Measurements from ENCODE around the gene SDK2. TPM values are rescaled to one million over a fixed set of nuclear protein-coding genes. Genes with fewer than 3 reads are reported as not detected.

The SDK2 gene
- total RNA-seq, 2 experiments from 2014 or later = 0.09 to 3.7 TPM

GRCh38 chr17:73623247-73623646 lies 21.0 kb downstream of the SDK2 start:
- CTCF ChIA-PET = no interaction called here
- Mint-ChIP-seq H3K27me3 (peaks cover 19% of the 10 kb centered on the region), H3K9me3 (ENCODE audit: low read depth) (peaks cover 2% of the 10 kb centered on the region)

GRCh38 chr17:73622381-73622780 lies 21.9 kb downstream of the SDK2 start:
- peaks cover 2% of the 10 kb centered on the region for H3K36me3 Mint-ChIP-seq
- CTCF ChIA-PET = no interaction called here
- ATAC-seq = no peak
- H3K9me3 Mint-ChIP-seq (ENCODE audit: low read depth) = peaks cover 2% of the 10 kb centered on the region
- no peak overlapping the region for H3K27ac Mint-ChIP-seq
- H3K4me1 Mint-ChIP-seq = no peaks in the 10 kb centered on the region
- H3K4me3 Mint-ChIP-seq = no peak overlapping the region
- DNase-seq = no peak
- peaks cover 19% of the 10 kb centered on the region for H3K27me3 Mint-ChIP-seq

More at GRCh38 chr17:73623247-73623646, 21.0 kb downstream of the SDK2 start:
- DNase-seq (no peak), ATAC-seq (no peak)
- H3K36me3 Mint-ChIP-seq = peaks cover 2% of the 10 kb centered on the region
- H3K4me3 Mint-ChIP-seq = no peak overlapping the region
- H3K4me1 Mint-ChIP-seq = no peaks in the 10 kb centered on the region
- H3K27ac Mint-ChIP-seq = no peak overlapping the region

DNA sequence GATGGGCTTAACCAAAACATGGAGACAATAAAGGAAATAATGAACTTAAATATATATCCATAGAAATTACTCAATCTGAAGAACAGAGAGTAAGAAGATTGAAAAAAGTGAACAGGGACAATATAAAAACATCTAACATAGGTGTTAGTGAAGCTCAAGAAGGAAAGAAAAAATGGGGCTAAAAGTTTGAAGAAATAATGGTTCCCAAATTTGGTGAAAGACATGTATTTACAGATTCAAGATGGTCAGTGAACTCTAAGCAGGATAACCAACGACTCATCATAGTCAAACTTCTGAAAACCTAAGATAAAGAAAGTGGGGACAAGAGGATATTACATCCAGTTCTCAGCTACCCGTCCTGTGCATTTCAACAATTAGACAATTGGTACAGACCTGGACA lies 22.6 kb downstream of the SDK2 start:
- ATAC-seq (no peak), DNase-seq (no peak)
- H3K36me3 Mint-ChIP-seq = peaks cover 2% of the 10 kb centered on the region
- H3K27ac Mint-ChIP-seq = no peak overlapping the region
- H3K9me3 Mint-ChIP-seq (ENCODE audit: low read depth) = peaks cover 2% of the 10 kb centered on the region
- H3K4me1 Mint-ChIP-seq = no peaks in the 10 kb centered on the region
- no peak overlapping the region for H3K4me3 Mint-ChIP-seq
- CTCF ChIA-PET = interaction anchor here (1.1 kb wide), 1 partner anchor 26 kb away, joined by 5 read pairs; no protein-coding TSS in a partner anchor
- peaks cover 19% of the 10 kb centered on the region for H3K27me3 Mint-ChIP-seq

GRCh38 chr17:73620414-73620813 lies 23.8 kb downstream of the SDK2 start:
- no peak for ATAC-seq
- Mint-ChIP-seq H3K4me3 (no peak overlapping the region), H3K27me3 (peaks cover 19% of the 10 kb centered on the region), H3K4me1 (no peaks in the 10 kb centered on the region), H3K36me3 (peaks cover 2% of the 10 kb centered on the region), H3K9me3 (ENCODE audit: low read depth) (peaks cover 2% of the 10 kb centered on the region), H3K27ac (no peak overlapping the region)
- CTCF ChIA-PET = interaction anchor here (1.1 kb wide), 1 partner anchor 35 kb away, joined by 3 read pairs; no protein-coding TSS in a partner anchor
- no peak for DNase-seq

DNA sequence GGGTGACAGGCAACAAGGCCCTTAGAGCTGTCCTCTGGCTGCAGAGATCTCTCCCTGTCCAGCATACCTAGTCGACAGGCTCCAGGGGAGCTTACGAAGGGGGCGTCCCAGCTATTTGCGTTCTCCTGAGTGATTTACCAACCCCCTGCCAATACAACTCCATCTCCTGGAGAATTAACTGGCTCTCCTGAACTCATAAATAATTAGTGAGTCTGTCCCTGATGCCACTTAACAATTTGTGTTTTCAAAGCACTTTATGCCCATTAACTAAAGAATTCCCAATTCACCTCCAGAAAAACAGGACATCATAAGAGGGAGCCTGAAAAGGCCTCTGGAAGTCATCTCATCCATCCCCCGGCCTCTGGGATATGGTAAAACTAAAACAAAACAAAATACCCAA lies 26.7 kb downstream of the SDK2 start:
- CTCF ChIA-PET = no interaction called here
- ATAC-seq (no peak), DNase-seq (no peak)
- Mint-ChIP-seq H3K36me3 (peaks cover 2% of the 10 kb centered on the region), H3K9me3 (ENCODE audit: low read depth) (peaks cover 2% of the 10 kb centered on the region), H3K27me3 (peaks cover 16% of the 10 kb centered on the region), H3K27ac (no peak overlapping the region), H3K4me1 (no peaks in the 10 kb centered on the region), H3K4me3 (no peak overlapping the region)

DNA sequence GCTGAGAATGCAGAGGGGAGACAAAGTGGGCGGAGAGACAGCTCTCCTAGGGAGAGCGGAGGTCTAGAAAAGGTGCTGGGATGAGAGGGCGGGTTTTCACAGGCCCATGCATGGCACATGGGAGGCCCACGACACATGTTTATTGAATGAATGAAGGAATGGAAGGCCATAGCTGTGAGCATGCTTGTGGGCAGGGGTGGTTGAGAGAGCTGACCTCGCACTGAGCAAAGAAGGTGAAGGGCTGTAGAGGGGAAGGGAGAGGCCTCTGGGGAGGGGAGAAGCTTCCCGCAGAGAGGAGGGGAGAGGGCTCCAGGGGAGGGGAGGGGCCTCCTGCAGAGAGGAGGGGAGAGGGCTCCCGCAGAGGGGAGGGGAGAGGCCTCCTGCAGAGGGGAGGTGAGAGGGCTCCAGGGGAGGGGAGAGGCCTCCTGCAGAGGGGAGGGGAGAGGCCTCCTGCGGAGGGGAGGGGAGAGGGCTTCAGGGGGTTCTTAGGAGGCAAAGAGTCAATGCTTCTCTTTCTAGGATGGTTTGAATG lies 27.3 kb downstream of the SDK2 start:
- Mint-ChIP-seq H3K4me1 (no peaks in the 10 kb centered on the region), H3K9me3 (ENCODE audit: low read depth) (peaks cover 2% of the 10 kb centered on the region), H3K4me3 (no peak overlapping the region), H3K36me3 (peaks cover 2% of the 10 kb centered on the region), H3K27ac (no peak overlapping the region), H3K27me3 (peaks cover 16% of the 10 kb centered on the region)
- ATAC-seq (no peak), DNase-seq (no peak)
- CTCF ChIA-PET = no interaction called here

DNA sequence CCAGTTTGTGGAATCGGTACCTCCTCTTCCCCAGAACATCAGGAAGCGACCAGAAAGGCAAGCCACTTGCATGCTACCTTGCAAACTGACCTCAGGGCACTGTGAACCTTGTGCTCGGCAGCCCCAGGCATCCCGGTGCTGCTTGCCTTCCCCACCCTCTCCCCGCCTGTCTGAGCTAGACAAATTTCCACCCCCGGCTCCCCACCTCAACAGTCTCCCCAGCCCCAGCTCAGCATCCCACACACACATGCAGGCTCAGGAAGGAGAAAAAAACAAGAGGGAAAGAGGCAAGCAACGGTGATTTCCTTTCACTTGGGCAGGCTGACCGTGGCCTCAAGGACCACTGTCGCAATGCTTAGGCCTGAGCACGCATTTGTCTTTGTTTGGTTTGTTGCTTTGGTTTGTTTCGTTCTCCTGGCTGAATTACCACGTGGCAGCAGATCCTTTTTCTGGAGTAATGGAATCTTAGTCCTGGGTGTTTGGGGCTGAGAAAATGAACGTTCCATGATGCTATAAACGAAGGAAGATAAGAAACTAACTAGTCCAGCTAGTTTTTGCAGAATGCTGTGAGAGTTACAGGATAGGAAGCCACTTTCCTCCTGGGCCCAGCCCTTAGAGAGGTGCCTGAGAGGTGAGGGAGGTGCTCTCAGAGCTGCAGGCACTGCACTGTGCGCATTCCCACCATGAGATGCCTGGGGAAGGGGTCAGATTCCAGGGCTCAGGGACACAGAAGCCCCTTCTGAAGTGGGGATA lies 27.9 kb downstream of the SDK2 start:
- H3K9me3 Mint-ChIP-seq (ENCODE audit: low read depth) = peaks cover 2% of the 10 kb centered on the region
- DNase-seq (no peak), ATAC-seq (no peak)
- peaks cover 2% of the 10 kb centered on the region for H3K36me3 Mint-ChIP-seq
- H3K4me3 Mint-ChIP-seq = no peak overlapping the region
- no peaks in the 10 kb centered on the region for H3K4me1 Mint-ChIP-seq
- CTCF ChIA-PET = no interaction called here
- peaks cover 16% of the 10 kb centered on the region for H3K27me3 Mint-ChIP-seq
- no peak overlapping the region for H3K27ac Mint-ChIP-seq

DNA sequence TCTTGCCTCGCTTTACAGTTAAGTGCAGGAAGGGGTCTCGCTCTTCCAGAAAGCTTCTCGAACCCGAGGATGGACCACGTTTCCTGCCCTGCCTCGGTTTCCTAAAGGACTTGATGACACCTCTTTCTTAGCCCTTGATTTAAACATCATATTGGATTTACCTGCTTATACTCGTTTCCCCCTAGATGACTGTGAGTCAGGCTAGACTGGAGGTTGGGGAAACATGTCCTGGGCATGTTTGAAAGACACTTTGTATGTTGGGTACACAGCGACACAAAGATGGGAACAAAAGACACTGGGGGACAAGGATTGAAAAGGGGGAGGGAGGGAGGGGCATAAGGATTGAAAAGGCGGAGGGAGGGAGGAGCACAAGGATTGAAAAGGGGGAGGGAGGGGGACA lies 30.0 kb downstream of the SDK2 start:
- CTCF ChIA-PET = interaction anchor here (1.2 kb wide), 1 partner anchor 30 kb away, joined by 3 read pairs; the partner anchor contains the start of gene SDK2
- no peak for DNase-seq
- ATAC-seq = no peak
- H3K4me3 Mint-ChIP-seq = no peak overlapping the region
- peaks cover 2% of the 10 kb centered on the region for H3K36me3 Mint-ChIP-seq
- peaks cover 7% of the 10 kb centered on the region for H3K27me3 Mint-ChIP-seq
- H3K9me3 Mint-ChIP-seq (ENCODE audit: low read depth) = peaks cover under 1% of the 10 kb centered on the region
- no peak overlapping the region for H3K27ac Mint-ChIP-seq
- H3K4me1 Mint-ChIP-seq = no peaks in the 10 kb centered on the region

DNA sequence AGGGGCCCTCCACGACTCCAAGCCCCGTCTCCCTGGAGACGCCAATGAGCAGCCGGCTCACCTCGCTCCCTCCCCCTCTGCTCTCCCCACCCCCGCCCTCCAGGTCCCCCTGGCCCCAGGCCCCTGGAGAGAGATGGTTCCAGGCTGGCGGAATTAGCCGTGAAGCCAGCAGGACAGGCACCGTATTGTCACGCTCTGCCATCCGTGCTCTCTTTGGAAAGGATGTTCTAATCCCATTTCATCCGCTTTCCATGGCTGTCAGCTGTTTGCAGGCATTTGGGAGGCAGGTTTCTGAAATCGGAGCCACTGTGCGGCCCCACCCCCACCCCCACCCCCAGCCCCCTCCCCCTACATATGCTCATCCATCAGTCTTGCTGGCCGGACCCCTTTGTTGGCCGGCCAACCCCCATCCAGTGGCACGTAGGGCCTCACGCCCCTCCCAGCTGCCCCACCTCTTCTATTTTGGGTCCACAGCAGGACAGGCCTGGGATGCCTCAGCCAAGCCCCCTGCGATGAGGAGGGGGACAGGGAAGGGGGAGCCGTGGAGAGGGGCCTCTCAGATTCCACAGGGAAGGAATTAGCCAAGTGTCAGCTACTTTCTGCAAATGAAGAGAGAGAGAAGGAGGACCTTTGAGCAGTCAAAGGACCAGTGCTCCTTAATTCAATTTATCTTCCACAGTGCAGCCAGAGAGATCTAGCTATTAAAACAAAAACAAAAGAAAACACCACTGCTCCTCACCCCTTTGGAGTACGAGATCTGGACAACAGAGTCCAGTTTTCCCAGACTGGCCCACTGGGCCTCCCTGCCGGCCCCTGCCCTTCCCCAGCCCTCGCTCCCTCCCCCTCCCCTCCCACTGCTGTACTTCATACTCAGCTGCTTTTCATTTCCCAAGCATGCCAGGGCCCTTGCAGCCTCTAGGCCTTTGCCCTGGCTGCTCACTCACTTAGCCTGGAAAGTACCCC lies 30.7 kb downstream of the SDK2 start:
- ATAC-seq = no peak
- peaks cover 8% of the 10 kb centered on the region for H3K27me3 Mint-ChIP-seq
- no peaks in the 10 kb centered on the region for H3K9me3 Mint-ChIP-seq (ENCODE audit: low read depth)
- H3K4me3 Mint-ChIP-seq = no peak overlapping the region
- H3K4me1 Mint-ChIP-seq = no peaks in the 10 kb centered on the region
- CTCF ChIA-PET = interaction anchor here (1.2 kb wide), 1 partner anchor 31 kb away, joined by 3 read pairs; the partner anchor contains the start of gene SDK2
- no peak for DNase-seq
- H3K36me3 Mint-ChIP-seq = peaks cover under 1% of the 10 kb centered on the region
- H3K27ac Mint-ChIP-seq = no peak overlapping the region

DNA sequence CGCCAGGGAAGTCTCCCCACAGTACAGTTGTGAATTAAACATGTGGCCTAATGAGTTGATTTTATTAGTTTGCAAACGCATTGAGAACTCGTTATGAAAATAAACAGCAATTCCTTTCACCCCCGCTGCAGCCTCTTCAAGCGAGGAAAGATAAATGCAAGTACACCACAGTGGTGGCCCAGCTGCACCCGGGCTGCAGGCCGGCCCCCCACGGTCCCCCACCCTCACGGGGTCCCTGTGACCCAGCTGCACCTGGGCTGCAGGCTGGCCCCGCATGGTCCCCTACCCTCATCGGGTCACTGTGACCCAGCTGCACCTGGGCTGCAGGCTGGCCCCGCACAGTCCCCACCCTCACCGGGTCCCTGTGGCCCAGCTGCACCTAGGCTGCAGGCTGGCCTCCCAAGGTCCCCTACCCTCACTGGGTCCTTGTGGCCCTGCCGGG lies 32.2 kb downstream of the SDK2 start:
- CTCF ChIA-PET = no interaction called here
- Mint-ChIP-seq H3K4me3 (no peak overlapping the region), H3K9me3 (ENCODE audit: low read depth) (no peaks in the 10 kb centered on the region), H3K4me1 (no peaks in the 10 kb centered on the region), H3K27me3 (peaks cover 6% of the 10 kb centered on the region), H3K27ac (no peak overlapping the region), H3K36me3 (no peaks in the 10 kb centered on the region)
- ATAC-seq = no peak
- no peak for DNase-seq

GRCh38 chr17:73611630-73612029 lies 32.6 kb downstream of the SDK2 start:
- ATAC-seq (no peak), DNase-seq (no peak)
- H3K4me1 Mint-ChIP-seq = no peaks in the 10 kb centered on the region
- no peaks in the 10 kb centered on the region for H3K36me3 Mint-ChIP-seq
- H3K4me3 Mint-ChIP-seq = no peak overlapping the region
- no peaks in the 10 kb centered on the region for H3K9me3 Mint-ChIP-seq (ENCODE audit: low read depth)
- H3K27me3 Mint-ChIP-seq = peaks cover 6% of the 10 kb centered on the region
- CTCF ChIA-PET = no interaction called here
- no peak overlapping the region for H3K27ac Mint-ChIP-seq

GRCh38 chr17:73610331-73610911 lies 33.8 kb downstream of the SDK2 start:
- Mint-ChIP-seq H3K36me3 (no peaks in the 10 kb centered on the region), H3K9me3 (ENCODE audit: low read depth) (no peaks in the 10 kb centered on the region), H3K27ac (no peak overlapping the region), H3K4me1 (no peaks in the 10 kb centered on the region), H3K4me3 (no peak overlapping the region), H3K27me3 (peaks cover 6% of the 10 kb centered on the region)
- no peak for DNase-seq
- CTCF ChIA-PET = no interaction called here
- no peak for ATAC-seq

GRCh38 chr17:73609758-73610157 lies 34.5 kb downstream of the SDK2 start:
- DNase-seq (no peak), ATAC-seq (no peak)
- Mint-ChIP-seq H3K9me3 (ENCODE audit: low read depth) (no peaks in the 10 kb centered on the region), H3K36me3 (no peaks in the 10 kb centered on the region), H3K4me3 (no peak overlapping the region), H3K4me1 (no peaks in the 10 kb centered on the region), H3K27ac (no peak overlapping the region), H3K27me3 (peaks cover 6% of the 10 kb centered on the region)
- CTCF ChIA-PET = no interaction called here

Data from activated CD8-positive, alpha-beta memory T cell treated with anti-CD3 and anti-CD28 coated beads, Interleukin-2, amount 10 ng/mL, durations not matched to agents 7 days and 5 days (primary cell).